ENCODE results near the gene TAF1B.

DNA sequence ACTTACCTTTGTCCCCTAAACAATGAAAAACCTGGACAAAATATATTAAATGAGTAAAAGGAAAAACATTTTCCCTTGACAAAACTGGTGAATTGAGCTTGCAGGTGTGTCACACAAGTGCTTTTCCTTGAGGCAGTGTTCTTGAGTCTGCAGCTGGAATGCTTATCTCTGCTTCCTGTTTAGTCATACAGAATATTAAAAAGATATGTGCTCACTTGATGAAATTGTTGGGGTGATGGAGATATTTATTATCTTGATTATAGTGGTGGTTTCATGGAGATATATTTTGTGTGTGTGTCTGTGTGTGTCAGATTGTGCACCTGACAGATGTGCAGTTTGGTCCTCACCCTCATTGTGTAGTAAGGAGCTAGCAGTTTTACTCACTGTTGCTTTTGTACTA, 3.3 kb downstream of the TAF1B start:
- TF ChIP-seq, protein P1, sequence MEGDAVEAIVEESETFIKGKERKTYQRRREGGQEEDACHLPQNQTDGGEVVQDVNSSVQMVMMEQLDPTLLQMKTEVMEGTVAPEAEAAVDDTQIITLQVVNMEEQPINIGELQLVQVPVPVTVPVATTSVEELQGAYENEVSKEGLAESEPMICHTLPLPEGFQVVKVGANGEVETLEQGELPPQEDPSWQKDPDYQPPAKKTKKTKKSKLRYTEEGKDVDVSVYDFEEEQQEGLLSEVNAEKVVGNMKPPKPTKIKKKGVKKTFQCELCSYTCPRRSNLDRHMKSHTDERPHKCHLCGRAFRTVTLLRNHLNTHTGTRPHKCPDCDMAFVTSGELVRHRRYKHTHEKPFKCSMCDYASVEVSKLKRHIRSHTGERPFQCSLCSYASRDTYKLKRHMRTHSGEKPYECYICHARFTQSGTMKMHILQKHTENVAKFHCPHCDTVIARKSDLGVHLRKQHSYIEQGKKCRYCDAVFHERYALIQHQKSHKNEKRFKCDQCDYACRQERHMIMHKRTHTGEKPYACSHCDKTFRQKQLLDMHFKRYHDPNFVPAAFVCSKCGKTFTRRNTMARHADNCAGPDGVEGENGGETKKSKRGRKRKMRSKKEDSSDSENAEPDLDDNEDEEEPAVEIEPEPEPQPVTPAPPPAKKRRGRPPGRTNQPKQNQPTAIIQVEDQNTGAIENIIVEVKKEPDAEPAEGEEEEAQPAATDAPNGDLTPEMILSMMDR (IDR thresholded peaks at IDR 0.05; ENCODE audit: insufficient read depth, low read length, poor library complexity, severe bottlenecking): no peak
- TF ChIP-seq EZH2phosphoT487 (conservative IDR thresholded peaks at IDR 0.05; ENCODE audit: low read length): no peak

All from SU-DHL-6 (cell line).